ENCODE measurements around the gene ZNF587. TPM values are rescaled to one million over a fixed set of nuclear protein-coding genes. Genes with fewer than 3 reads are reported as not detected.
"Not testable (repeated sequence)": the region's sequence is repeated elsewhere in the genome, so short reads cannot be mapped to it uniquely, and the experiment has no call there.

The ZNF587 gene
- total RNA-seq, 2 donors from 2014 or later = 46.4 to 70.7 TPM

- intact Hi-C loops (cut with DNase I) = no loop called here
- no peak for TF ChIP-seq CTCF (IDR thresholded peaks at IDR 0.05)
- no peak overlapping the region for H3K4me3 ChIP-seq
- DNase-seq = no peak
- H3K27ac ChIP-seq = no peak overlapping the region
- no peaks in the 10 kb centered on the region for H3K36me3 ChIP-seq
- no peaks in the 10 kb centered on the region for H3K27me3 ChIP-seq
- H3K9ac ChIP-seq (ENCODE audit: low read depth in 2 of 2, low read length in 2 of 2) = no peak overlapping the region
- H3K9me3 ChIP-seq = peaks cover 17% of the 10 kb centered on the region
- H3K4me1 ChIP-seq = no peaks in the 10 kb centered on the region
These were observed 22.8 kb downstream of the ZNF587 start for GRCh38 chr19:57872450-57872849.

- H3K4me1 ChIP-seq; DNase-seq; H3K27me3 ChIP-seq; H3K36me3 ChIP-seq; H3K27ac ChIP-seq; H3K4me3 ChIP-seq; intact Hi-C loops (cut with DNase I); H3K9ac ChIP-seq (ENCODE audit: low read depth in 2 of 2, low read length in 2 of 2): not testable (repeated sequence)
- peaks cover 17% of the 10 kb centered on the region for H3K9me3 ChIP-seq
These were observed 24.5 kb downstream of the ZNF587 start for GRCh38 chr19:57873883-57874799.

- no peaks in the 10 kb centered on the region for H3K36me3 ChIP-seq
- DNase-seq = no peak
- H3K9me3 ChIP-seq = no peaks in the 10 kb centered on the region
- H3K4me1 ChIP-seq = no peaks in the 10 kb centered on the region
- H3K9ac ChIP-seq (ENCODE audit: low read depth in 2 of 2, low read length in 2 of 2) = no peak overlapping the region
- no peak overlapping the region for H3K4me3 ChIP-seq
- H3K27ac ChIP-seq = no peak overlapping the region
- no peak for TF ChIP-seq CTCF (IDR thresholded peaks at IDR 0.05)
- intact Hi-C loops (cut with DNase I) = no loop called here
- H3K27me3 ChIP-seq = no peaks in the 10 kb centered on the region
These were observed 36.4 kb downstream of the ZNF587 start for GRCh38 chr19:57886046-57886445.

GRCh38 chr19:57887195-57887941 is 37.7 kb downstream of the ZNF587 start:
- no peak for TF ChIP-seq CTCF (IDR thresholded peaks at IDR 0.05)
- Histone ChIP-seq H3K36me3 (no peaks in the 10 kb centered on the region), H3K27ac (no peak overlapping the region)

GRCh38 chr19:57888107-57888559 is 38.5 kb downstream of the ZNF587 start:
- H3K27me3 ChIP-seq = no peaks in the 10 kb centered on the region
- no peaks in the 10 kb centered on the region for H3K4me1 ChIP-seq
- no peak for TF ChIP-seq CTCF (IDR thresholded peaks at IDR 0.05)
- no peak for DNase-seq
- H3K9me3 ChIP-seq = no peaks in the 10 kb centered on the region
- intact Hi-C loops (cut with DNase I) = no loop called here
- peak overlapping the region; percentile 48 to 83 for H3K9ac ChIP-seq (ENCODE audit: low read depth in 2 of 2, low read length in 2 of 2)
- H3K27ac ChIP-seq = no peak overlapping the region
- peak overlapping the region; percentile 34 for H3K4me3 ChIP-seq
- no peaks in the 10 kb centered on the region for H3K36me3 ChIP-seq

More at GRCh38 chr19:57887195-57887941, 37.7 kb downstream of the ZNF587 start:
- no peaks in the 10 kb centered on the region for H3K4me1 ChIP-seq
- peak; percentile 50 for DNase-seq
- no peak overlapping the region for H3K4me3 ChIP-seq
- H3K27me3 ChIP-seq = no peaks in the 10 kb centered on the region
- H3K9ac ChIP-seq (ENCODE audit: low read depth in 2 of 2, low read length in 2 of 2) = peak overlapping the region in 1 of 2 donors; percentile 55
- intact Hi-C loops (cut with DNase I) = no loop called here
- no peaks in the 10 kb centered on the region for H3K9me3 ChIP-seq
